Vagina (tissue), 2 donors: Measurements from ENCODE around the gene SLC5A1.

ENCODE experiments used
- POLR2AphosphoS5 ChIP-seq, 2 donors: sonication (generic); formaldehyde crosslinking; IDR thresholded peaks; one replicate each; pipeline ENCODE4 v1.9.0; 2017; ENCODE audit warnings: antibody characterized with exemption in 2 of 2, mild to moderate bottlenecking in 2 of 2, low read depth in 1 of 2; ENCODE audit not compliant: insufficient read depth in 1 of 2
- TF ChIP-seq, protein P1 (sequence below), 3 experiments: fragments of 450-650 bp in 2 of 3; fragments of 200-600 bp in 1 of 3; sonication (generic) in 1 of 3; IDR thresholded peaks; one replicate each; pipeline ENCODE4 v1.5.1; 2017 to 2019; ENCODE audit warnings: antibody characterized with exemption in 3 of 3, mild to moderate bottlenecking in 2 of 3, moderate library complexity in 2 of 3

GRCh38 chr22:32100711-32101110 is 57.6 kb downstream of the SLC5A1 start:
- TF ChIP-seq, protein P1, sequence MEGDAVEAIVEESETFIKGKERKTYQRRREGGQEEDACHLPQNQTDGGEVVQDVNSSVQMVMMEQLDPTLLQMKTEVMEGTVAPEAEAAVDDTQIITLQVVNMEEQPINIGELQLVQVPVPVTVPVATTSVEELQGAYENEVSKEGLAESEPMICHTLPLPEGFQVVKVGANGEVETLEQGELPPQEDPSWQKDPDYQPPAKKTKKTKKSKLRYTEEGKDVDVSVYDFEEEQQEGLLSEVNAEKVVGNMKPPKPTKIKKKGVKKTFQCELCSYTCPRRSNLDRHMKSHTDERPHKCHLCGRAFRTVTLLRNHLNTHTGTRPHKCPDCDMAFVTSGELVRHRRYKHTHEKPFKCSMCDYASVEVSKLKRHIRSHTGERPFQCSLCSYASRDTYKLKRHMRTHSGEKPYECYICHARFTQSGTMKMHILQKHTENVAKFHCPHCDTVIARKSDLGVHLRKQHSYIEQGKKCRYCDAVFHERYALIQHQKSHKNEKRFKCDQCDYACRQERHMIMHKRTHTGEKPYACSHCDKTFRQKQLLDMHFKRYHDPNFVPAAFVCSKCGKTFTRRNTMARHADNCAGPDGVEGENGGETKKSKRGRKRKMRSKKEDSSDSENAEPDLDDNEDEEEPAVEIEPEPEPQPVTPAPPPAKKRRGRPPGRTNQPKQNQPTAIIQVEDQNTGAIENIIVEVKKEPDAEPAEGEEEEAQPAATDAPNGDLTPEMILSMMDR (IDR thresholded peaks at IDR 0.05): no peak
- TF ChIP-seq POLR2AphosphoS5 (IDR thresholded peaks at IDR 0.05; ENCODE audit: insufficient read depth in 1 of 2, low read depth in 1 of 2): no peak
